ENCODE data around the gene NTRK2.

GRCh38 chr9:85004818-85005413 lies 335.4 kb downstream of the NTRK2 start:
- TF ChIP-seq CTCF (IDR thresholded peaks at IDR 0.05; ENCODE audit: poor library complexity), result no peak
- no peak for TF ChIP-seq EZH2 (IDR thresholded peaks at IDR 0.05; ENCODE audit: borderline replicate concordance)
- no peak for TF ChIP-seq EZH2phosphoT487 (IDR thresholded peaks at IDR 0.05; ENCODE audit: low read depth, severe bottlenecking, unreplicated experiment)

Measured in hepatocyte (in vitro differentiated cells).